IMR-90 (cell line): Measurements from ENCODE around the gene GPR157. TPM values are rescaled to one million over a fixed set of nuclear protein-coding genes. Genes with fewer than 3 reads are reported as not detected.

Source experiments
- ATAC-seq: fragments of 200-7000 bp; cut with Tn5 transposase; 2 replicates; pipeline ENCODE4 v1.9.1; 2020; ENCODE audit warnings: low read depth, mild to moderate bottlenecking, moderate library complexity
- BruUV-seq: library from RNA; stranded (reverse); fragments of 400-500 nt; replicated peaks from 2 replicates; lab custom pipeline; 2021; lab: Mats Ljungman, UMichigan
- CTCF ChIA-PET: fragments of 300-600 bp; formaldehyde crosslinking; extraction: SDS; loops from one replicate; lab custom pipeline; 2021; ENCODE audit warnings: antibody characterized with exemption; lab: Yijun Ruan, JAX
- POLR2A ChIA-PET: fragments of 300-600 bp; sonication (Branson Sonifier 250); formaldehyde crosslinking; loops from one replicate; lab custom pipeline; 2022; ENCODE audit warnings: antibody characterized with exemption; ENCODE audit not compliant: unreplicated experiment; lab: Charles Lee
- DNase-seq: peaks from one replicate; pipeline ENCODE4 v3.0.0; 2013
- H2AFZ ChIP-seq: replicated peaks from 2 replicates; pipeline ENCODE3; 2013; ENCODE audit warnings: low read length, mild to moderate bottlenecking; ENCODE audit not compliant: poor library complexity
- H2AK5ac ChIP-seq: 2 replicates; pipeline ENCODE4 v1.6.1; 2013; ENCODE audit warnings: low read depth, low read length, inconsistent platforms
- H2AK9ac ChIP-seq: replicated peaks from 2 replicates; pipeline ENCODE3; 2013; ENCODE audit warnings: mild to moderate bottlenecking, low read depth, low read length, moderate library complexity; ENCODE audit not compliant: poor library complexity
- H2BK120ac ChIP-seq: 2 replicates; pipeline ENCODE4 v1.6.1; 2013; ENCODE audit warnings: low read depth, low read length, inconsistent platforms
- H2BK15ac ChIP-seq: 3 replicates; pipeline ENCODE4 v1.6.1; 2013; ENCODE audit warnings: low read depth, low read length, inconsistent platforms
- H2BK20ac ChIP-seq: 2 replicates; pipeline ENCODE4 v1.6.1; 2013; ENCODE audit warnings: low read depth, mild to moderate bottlenecking, inconsistent platforms, low read length, moderate library complexity
- H2BK5ac ChIP-seq: 2 replicates; pipeline ENCODE4 v1.6.1; 2013; ENCODE audit warnings: mild to moderate bottlenecking, low read depth, low read length, inconsistent platforms; ENCODE audit not compliant: poor library complexity, severe bottlenecking
- H3K14ac ChIP-seq: replicated peaks from 2 replicates; pipeline ENCODE4 v1.6.1; 2013; ENCODE audit warnings: low read depth, low read length, inconsistent platforms
- H3K18ac ChIP-seq: 2 replicates; pipeline ENCODE4 v1.6.1; 2013; ENCODE audit warnings: low read depth, low read length, control low read depth
- H3K23ac ChIP-seq: 2 replicates; pipeline ENCODE4 v1.6.1; 2013; ENCODE audit warnings: low read depth, low read length, inconsistent platforms
- H3K27ac ChIP-seq: 2 replicates; pipeline ENCODE4 v1.5.1; 2013; ENCODE audit warnings: mild to moderate bottlenecking, control low read depth, low read length; ENCODE audit not compliant: insufficient read depth
- H3K27me3 ChIP-seq: 2 replicates; pipeline ENCODE4 v1.6.1; 2013; ENCODE audit warnings: low read length; ENCODE audit not compliant: control insufficient read depth, insufficient read depth
- H3K36me3 ChIP-seq: 2 replicates; pipeline ENCODE4 v1.6.1; 2013; ENCODE audit warnings: low read length, mixed read lengths; ENCODE audit not compliant: control insufficient read depth, insufficient read depth
- H3K4ac ChIP-seq: 2 replicates; pipeline ENCODE4 v1.6.1; 2013; ENCODE audit warnings: low read depth, low read length, inconsistent platforms
- H3K4me1 ChIP-seq: 2 replicates; pipeline ENCODE4 v1.6.1; 2013; ENCODE audit warnings: low read length, mixed read lengths; ENCODE audit not compliant: control insufficient read depth, insufficient read depth
- H3K4me2 ChIP-seq: 2 replicates; pipeline ENCODE4 v1.6.1; 2013; ENCODE audit warnings: low read depth, mild to moderate bottlenecking, control low read depth, low read length, moderate library complexity
- H3K4me3 ChIP-seq: 2 replicates; pipeline ENCODE4 v1.5.1; 2013; ENCODE audit warnings: low read depth, mild to moderate bottlenecking, control low read depth, low read length, moderate library complexity; ENCODE audit not compliant: insufficient read depth
- H3K56ac ChIP-seq: 2 replicates; pipeline ENCODE4 v1.6.1; 2013; ENCODE audit warnings: low read length, inconsistent platforms; ENCODE audit not compliant: insufficient read depth; ENCODE audit errors: extremely low read depth
- H3K79me1 ChIP-seq, 2 experiments: 2 replicates each; pipeline ENCODE4 v1.6.1; 2013; ENCODE audit warnings: low read length in 2 of 2, inconsistent platforms in 1 of 2, low read depth in 1 of 2
- H3K9ac ChIP-seq: 2 replicates; pipeline ENCODE4 v1.6.1; 2013; ENCODE audit warnings: low read depth, low read length, control low read depth
- H3K9me1 ChIP-seq: 2 replicates; pipeline ENCODE4 v1.6.1; 2013; ENCODE audit warnings: low read length, inconsistent platforms; ENCODE audit not compliant: insufficient read depth
- H3K9me3 ChIP-seq: 2 replicates; pipeline ENCODE4 v1.6.1; 2013; ENCODE audit warnings: low read length; ENCODE audit not compliant: control insufficient read depth, insufficient read depth
- H4K20me1 ChIP-seq: 2 replicates; pipeline ENCODE4 v1.6.1; 2013; ENCODE audit warnings: low read length, inconsistent platforms; ENCODE audit not compliant: insufficient read depth
- H4K5ac ChIP-seq: 2 replicates; pipeline ENCODE4 v1.6.1; 2013; ENCODE audit warnings: mild to moderate bottlenecking, low read depth, low read length, control low read depth
- H4K8ac ChIP-seq, 2 experiments: 2 replicates each; pipeline ENCODE4 v1.6.1; 2013; ENCODE audit warnings: low read depth in 2 of 2, low read length in 2 of 2, control low read depth in 1 of 2, inconsistent platforms in 1 of 2
- H4K91ac ChIP-seq: 2 replicates; pipeline ENCODE4 v1.6.1; 2013; ENCODE audit warnings: low read depth, low read length, inconsistent platforms; ENCODE audit not compliant: insufficient read depth
- BHLHE40 ChIP-seq: fragments of 150-350 bp; IDR thresholded peaks from 2 replicates; pipeline ENCODE4 v1.6.1; 2016; ENCODE audit warnings: mild to moderate bottlenecking, low read depth, low read length
- CHD1 ChIP-seq: IDR thresholded peaks from 2 replicates; pipeline ENCODE4 v1.6.1; 2012; ENCODE audit warnings: low read depth, low read length, improper control_type of control experiment
- ELK1 ChIP-seq: fragments of 150-350 bp; IDR thresholded peaks from 2 replicates; pipeline ENCODE4 v1.6.1; 2016; ENCODE audit warnings: low read depth, mild to moderate bottlenecking, low read length, moderate library complexity, borderline replicate concordance
- RCOR1 ChIP-seq: IDR thresholded peaks from 2 replicates; pipeline ENCODE4 v1.6.1; 2012; ENCODE audit warnings: mild to moderate bottlenecking, low read length, improper control_type of control experiment; ENCODE audit not compliant: insufficient replicate concordance
- RFX5 ChIP-seq: IDR thresholded peaks from 2 replicates; pipeline ENCODE4 v1.8.0; 2012; ENCODE audit warnings: low read depth, mild to moderate bottlenecking, low read length, moderate library complexity
- USF2 ChIP-seq: fragments of 150-350 bp; IDR thresholded peaks from 2 replicates; pipeline ENCODE4 v1.6.1; 2017; ENCODE audit warnings: mild to moderate bottlenecking, antibody characterized with exemption, low read length, low read depth
- WGBS, 2 experiments: methylation state at CpG; one replicate each; pipeline versions ENCODE4 v1.1.5 to v1.1.7; 2013; ENCODE audit warnings: missing lambda C conversion rate in 2 of 2; ENCODE audit not compliant: insufficient read length in 1 of 2; ENCODE audit errors: extremely low coverage in 2 of 2; 5-methylcytosine and 5-hydroxymethylcytosine counted together
- dilution Hi-C: fragments of 300-500 bp; cut with HindIII; formaldehyde crosslinking; loops from one replicate; pipeline ENCODE4 v1.14.3; 2018; ENCODE audit warnings: low sequenced_read_pairs; ENCODE audit not compliant: unreplicated experiment
- in situ Hi-C: fragments of 300-500 bp; cut with MboI; formaldehyde crosslinking; loops from 3 replicates; pipeline ENCODE4 v1.14.3; 2019; ENCODE audit warnings: low sequenced_read_pairs, inconsistent platforms, mixed read lengths
- intact Hi-C: fragments of 100-400 bp; cut with micrococcal nuclease; formaldehyde crosslinking; loops from 2 replicates; pipeline ENCODE4 v1.10.0; 2022
- polyA plus RNA-seq, 3 experiments: library from polyadenylated mRNA; depleted of rRNA; stranded (reverse); fragments of >200 nt; gene quantifications; 2 replicates each; pipeline ENCODE4 v1.2.3, GENCODE V29; 2012; ENCODE audit warnings: low replicate concordance in 1 of 3
- total RNA-seq: library from RNA; depleted of rRNA; stranded (reverse); fragments of >200 nt; gene quantifications from 2 replicates; pipeline ENCODE4 v1.2.3, GENCODE V29; 2012
- TF ChIP-seq, protein P1 (sequence below): conservative IDR thresholded peaks from 2 replicates; pipeline ENCODE4 v1.5.1; 2012; ENCODE audit warnings: mild to moderate bottlenecking, low read depth, low read length, improper control_type of control experiment

GPR157 gene
- total and polyA plus RNA-seq, 2 of the 4 experiments (the other 2 are of a cell fraction), result 1.8 to 2.7 TPM

GRCh38 chr1:9062846-9063245 lies 66.1 kb downstream of the GPR157 start (continued):
- no peak for TF ChIP-seq ELK1

GRCh38 chr1:9062021-9062471 lies 66.9 kb downstream of the GPR157 start:
- peak overlapping the region; percentile 55; the same call in 1 of the 2 replicates for H2BK20ac ChIP-seq
- no peaks in the 10 kb centered on the region for H3K27me3 ChIP-seq
- peaks cover 11% of the 10 kb centered on the region for H3K4me1 ChIP-seq
- H4K8ac ChIP-seq, result peak overlapping the region in 1 of 2 experiments; percentile 16; a peak in 2 of 4 replicates
- ChIA-PET POLR2A (no interaction called here), CTCF (interaction anchor here (0.6 kb wide), 1 partner anchor 148 kb away, joined by 5 read pairs; no protein-coding TSS in a partner anchor)
- H3K23ac ChIP-seq, result no peak overlapping the region
- no peaks in the 10 kb centered on the region for H3K36me3 ChIP-seq
- H3K27ac ChIP-seq, result no peak overlapping the region
- H3K56ac ChIP-seq, result no peak overlapping the region
- H4K5ac ChIP-seq, result no peak overlapping the region
- DNase-seq (no peak), ATAC-seq (peak; percentile 8; the same call in 1 of the 2 replicates)
- WGBS, 2 experiments, result no CpG with 5 or more reads among the region's 7 CpGs
- H3K14ac ChIP-seq, result no peak overlapping the region; the same call in 1 of the 2 replicates
- no peak overlapping the region; the same call in 1 of the 2 replicates for H4K91ac ChIP-seq
- in situ Hi-C loops, result loop anchor here (10.0 kb wide), 1 partner anchor 63 kb away; the partner anchor contains the start of gene GPR157
- H2BK120ac ChIP-seq, result no peak overlapping the region
- H2AK5ac ChIP-seq, result peak overlapping the region; percentile 38; the same call in 1 of the 2 replicates
- H3K4me2 ChIP-seq, result no peak overlapping the region
- H2BK15ac ChIP-seq, result no peak overlapping the region; the same call in 2 of the 3 replicates
- H3K9me1 ChIP-seq, result peaks cover 6% of the 10 kb centered on the region; the same call in 1 of the 2 replicates
- TF ChIP-seq RCOR1 (no peak), RFX5 (no peak), USF2 (no peak), ELK1 (no peak), BHLHE40 (no peak), CHD1 (no peak)
- TF ChIP-seq, protein P1, sequence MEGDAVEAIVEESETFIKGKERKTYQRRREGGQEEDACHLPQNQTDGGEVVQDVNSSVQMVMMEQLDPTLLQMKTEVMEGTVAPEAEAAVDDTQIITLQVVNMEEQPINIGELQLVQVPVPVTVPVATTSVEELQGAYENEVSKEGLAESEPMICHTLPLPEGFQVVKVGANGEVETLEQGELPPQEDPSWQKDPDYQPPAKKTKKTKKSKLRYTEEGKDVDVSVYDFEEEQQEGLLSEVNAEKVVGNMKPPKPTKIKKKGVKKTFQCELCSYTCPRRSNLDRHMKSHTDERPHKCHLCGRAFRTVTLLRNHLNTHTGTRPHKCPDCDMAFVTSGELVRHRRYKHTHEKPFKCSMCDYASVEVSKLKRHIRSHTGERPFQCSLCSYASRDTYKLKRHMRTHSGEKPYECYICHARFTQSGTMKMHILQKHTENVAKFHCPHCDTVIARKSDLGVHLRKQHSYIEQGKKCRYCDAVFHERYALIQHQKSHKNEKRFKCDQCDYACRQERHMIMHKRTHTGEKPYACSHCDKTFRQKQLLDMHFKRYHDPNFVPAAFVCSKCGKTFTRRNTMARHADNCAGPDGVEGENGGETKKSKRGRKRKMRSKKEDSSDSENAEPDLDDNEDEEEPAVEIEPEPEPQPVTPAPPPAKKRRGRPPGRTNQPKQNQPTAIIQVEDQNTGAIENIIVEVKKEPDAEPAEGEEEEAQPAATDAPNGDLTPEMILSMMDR, result no peak
- no peaks in the 10 kb centered on the region for H4K20me1 ChIP-seq
- dilution Hi-C loops, result no loop called here
- H3K79me1 ChIP-seq, result no peaks in the 10 kb centered on the region
- 0 out of 2 replicates have a peak overlapping the region, but pooled peaks have one; percentile 15 for H3K4ac ChIP-seq
- intact Hi-C loops, result no loop called here
- H2BK5ac ChIP-seq, result peak overlapping the region; percentile 6
- no peak overlapping the region for H2AK9ac ChIP-seq
- no peak overlapping the region for H3K9ac ChIP-seq
- peak overlapping the region; percentile 52 for H2AFZ ChIP-seq
- no TSS peak for BruUV-seq
- H3K18ac ChIP-seq, result no peak overlapping the region
- no peaks in the 10 kb centered on the region for H3K9me3 ChIP-seq
- H3K4me3 ChIP-seq, result no peak overlapping the region
